ENCODE measurements around the gene PTPRE.

GRCh38 chr10:127961071-127961470, 54.2 kb downstream of the PTPRE start:
- no peak for TF ChIP-seq EZH2 (IDR thresholded peaks at IDR 0.05)
- no peak for TF ChIP-seq POLR2AphosphoS5 (IDR thresholded peaks at IDR 0.05; ENCODE audit: borderline replicate concordance, low read depth, low read length)
